ENCODE results near the gene HJV.

DNA sequence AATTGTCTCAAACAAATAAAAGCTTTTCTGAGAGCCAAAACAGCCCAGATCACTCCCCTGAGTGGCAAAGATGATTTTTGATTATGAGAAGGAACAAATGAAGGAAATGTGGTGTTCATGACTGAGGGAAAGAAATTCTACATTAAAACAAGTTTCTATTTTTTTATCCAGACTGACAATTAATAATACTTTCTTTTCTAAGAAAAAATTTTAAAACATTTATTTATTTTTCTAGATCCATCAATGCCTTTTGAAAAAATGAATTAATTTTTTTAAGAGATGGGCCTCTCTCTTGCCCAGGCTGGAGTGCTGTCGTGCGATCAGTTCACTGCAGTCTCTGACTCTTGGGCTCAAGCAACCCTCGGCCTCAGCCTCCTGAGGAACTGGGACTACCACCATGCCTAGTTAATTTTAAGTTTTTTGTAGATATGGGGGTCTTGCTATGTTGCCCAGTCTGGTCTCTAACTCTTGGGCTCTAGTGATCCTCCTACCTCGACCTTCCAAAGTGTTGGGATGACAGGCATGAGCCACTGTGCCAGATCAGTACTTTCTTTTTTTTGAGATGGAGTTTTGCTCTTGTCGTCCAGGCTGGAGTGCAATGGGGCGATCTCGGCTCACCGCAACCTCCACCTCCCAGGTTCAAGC is 13.9 kb downstream of the HJV start:
- TF ChIP-seq, protein P1, sequence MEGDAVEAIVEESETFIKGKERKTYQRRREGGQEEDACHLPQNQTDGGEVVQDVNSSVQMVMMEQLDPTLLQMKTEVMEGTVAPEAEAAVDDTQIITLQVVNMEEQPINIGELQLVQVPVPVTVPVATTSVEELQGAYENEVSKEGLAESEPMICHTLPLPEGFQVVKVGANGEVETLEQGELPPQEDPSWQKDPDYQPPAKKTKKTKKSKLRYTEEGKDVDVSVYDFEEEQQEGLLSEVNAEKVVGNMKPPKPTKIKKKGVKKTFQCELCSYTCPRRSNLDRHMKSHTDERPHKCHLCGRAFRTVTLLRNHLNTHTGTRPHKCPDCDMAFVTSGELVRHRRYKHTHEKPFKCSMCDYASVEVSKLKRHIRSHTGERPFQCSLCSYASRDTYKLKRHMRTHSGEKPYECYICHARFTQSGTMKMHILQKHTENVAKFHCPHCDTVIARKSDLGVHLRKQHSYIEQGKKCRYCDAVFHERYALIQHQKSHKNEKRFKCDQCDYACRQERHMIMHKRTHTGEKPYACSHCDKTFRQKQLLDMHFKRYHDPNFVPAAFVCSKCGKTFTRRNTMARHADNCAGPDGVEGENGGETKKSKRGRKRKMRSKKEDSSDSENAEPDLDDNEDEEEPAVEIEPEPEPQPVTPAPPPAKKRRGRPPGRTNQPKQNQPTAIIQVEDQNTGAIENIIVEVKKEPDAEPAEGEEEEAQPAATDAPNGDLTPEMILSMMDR (IDR thresholded peaks at IDR 0.05): no peak
- TF ChIP-seq POLR2A (IDR thresholded peaks at IDR 0.05): no peak

Measured in ovary (tissue), 3 donors.